ENCODE measurements around the gene KLHDC4. TPM values are rescaled to one million over a fixed set of nuclear protein-coding genes. Genes with fewer than 3 reads are reported as not detected.

Gene KLHDC4
- total RNA-seq, 1 donor from 2014 or later: 20.4 TPM

GRCh38 chr16:87766485-87766797 is 655 bp upstream of the KLHDC4 start:
- H3K4me3 ChIP-seq (ENCODE audit: low read length in 3 of 3): peak overlapping the region; percentile 82 to 92 (median 89)
- H3K9me3 ChIP-seq (ENCODE audit: control insufficient read depth in 3 of 3, low read length in 3 of 3): no peaks in the 10 kb centered on the region
- H3K27me3 ChIP-seq (ENCODE audit: control insufficient read depth in 3 of 3, insufficient read depth in 3 of 3, low read length in 3 of 3): no peaks in the 10 kb centered on the region
- peaks cover 11 to 27% (median 20%) of the 10 kb centered on the region in 3 donors for H3K36me3 ChIP-seq (ENCODE audit: control insufficient read depth in 3 of 3, insufficient read depth in 3 of 3, low read length in 3 of 3)
- H3K27ac ChIP-seq (ENCODE audit: low read depth, low read length): peak overlapping the region; percentile 88
- peaks cover 14 to 25% (median 14%) of the 10 kb centered on the region in 3 donors for H3K4me1 ChIP-seq (ENCODE audit: control insufficient read depth in 3 of 3, insufficient read depth in 3 of 3, low read length in 3 of 3)
- H3K9ac ChIP-seq (ENCODE audit: low read depth in 1 of 3, low read length in 3 of 3): peak overlapping the region; percentile 89 to 92 (median 90)

DNA sequence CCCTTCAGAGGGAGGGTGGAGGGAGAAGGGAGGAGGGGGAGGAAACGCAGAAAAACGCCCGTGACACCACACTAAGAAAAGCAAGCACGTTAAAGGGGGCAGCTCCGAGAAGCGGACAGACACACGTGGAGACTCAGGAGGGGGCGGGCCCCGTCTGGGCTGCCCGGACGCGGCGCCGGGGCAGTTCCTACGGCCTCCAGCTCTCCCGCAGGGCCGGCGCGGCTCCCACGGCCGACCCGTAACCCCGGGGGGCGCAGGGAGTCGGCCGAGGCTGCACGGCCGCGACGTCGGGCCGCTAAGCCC is 362 bp downstream of the KLHDC4 start:
- H3K27ac ChIP-seq (ENCODE audit: low read depth, low read length): peak overlapping the region; percentile 88

GRCh38 chr16:87764600-87765472 is 950 bp downstream of the KLHDC4 start:
- Histone ChIP-seq H3K9ac (ENCODE audit: low read depth in 1 of 3, low read length in 3 of 3) (peak overlapping the region; percentile 89 to 92 (median 90)), H3K9me3 (ENCODE audit: control insufficient read depth in 3 of 3, low read length in 3 of 3) (no peaks in the 10 kb centered on the region), H3K36me3 (ENCODE audit: control insufficient read depth in 3 of 3, insufficient read depth in 3 of 3, low read length in 3 of 3) (peaks cover 14 to 32% (median 24%) of the 10 kb centered on the region in 3 donors), H3K4me1 (ENCODE audit: control insufficient read depth in 3 of 3, insufficient read depth in 3 of 3, low read length in 3 of 3) (peaks cover 14 to 25% (median 14%) of the 10 kb centered on the region in 3 donors), H3K27me3 (ENCODE audit: control insufficient read depth in 3 of 3, insufficient read depth in 3 of 3, low read length in 3 of 3) (no peaks in the 10 kb centered on the region), H3K4me3 (ENCODE audit: low read length in 3 of 3) (peak overlapping the region; percentile 82 to 92 (median 89)), H3K27ac (ENCODE audit: low read depth, low read length) (peak overlapping the region; percentile 88)

More for the DNA sequence above, 362 bp downstream of the KLHDC4 start:
- Histone ChIP-seq H3K36me3 (ENCODE audit: control insufficient read depth in 3 of 3, insufficient read depth in 3 of 3, low read length in 3 of 3) (peaks cover 14 to 32% (median 24%) of the 10 kb centered on the region in 3 donors), H3K9ac (ENCODE audit: low read depth in 1 of 3, low read length in 3 of 3) (peak overlapping the region; percentile 89 to 92 (median 90)), H3K4me3 (ENCODE audit: low read length in 3 of 3) (peak overlapping the region; percentile 82 to 92 (median 89)), H3K9me3 (ENCODE audit: control insufficient read depth in 3 of 3, low read length in 3 of 3) (no peaks in the 10 kb centered on the region), H3K27me3 (ENCODE audit: control insufficient read depth in 3 of 3, insufficient read depth in 3 of 3, low read length in 3 of 3) (no peaks in the 10 kb centered on the region), H3K4me1 (ENCODE audit: control insufficient read depth in 3 of 3, insufficient read depth in 3 of 3, low read length in 3 of 3) (peaks cover 14 to 25% (median 14%) of the 10 kb centered on the region in 3 donors)

DNA sequence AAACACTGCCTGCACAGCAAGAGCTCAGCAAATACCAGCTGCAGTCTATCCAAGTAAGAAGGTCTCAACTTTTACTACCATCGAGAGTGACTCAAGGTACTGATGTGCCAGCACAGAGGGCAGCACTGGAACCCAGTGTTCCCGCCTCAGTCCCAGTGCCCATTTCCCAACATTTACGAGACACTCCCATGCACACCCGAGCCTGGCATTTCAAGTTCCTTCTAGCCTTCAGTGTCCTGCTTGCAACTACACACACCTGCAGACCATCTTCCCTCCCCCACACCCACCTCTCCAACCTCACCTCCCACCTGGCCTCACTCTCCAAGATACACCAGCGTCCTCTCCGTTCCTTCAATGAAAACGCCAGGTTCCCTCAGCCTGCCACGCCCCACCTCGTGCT is 3.2 kb downstream of the KLHDC4 start:
- no peak overlapping the region for H3K27ac ChIP-seq (ENCODE audit: low read depth, low read length)
- H3K27me3 ChIP-seq (ENCODE audit: control insufficient read depth in 3 of 3, insufficient read depth in 3 of 3, low read length in 3 of 3): no peaks in the 10 kb centered on the region
- H3K9ac ChIP-seq (ENCODE audit: low read depth in 1 of 3, low read length in 3 of 3): no peak overlapping the region
- no peak overlapping the region for H3K4me3 ChIP-seq (ENCODE audit: low read length in 3 of 3)
- peaks cover 14 to 25% (median 14%) of the 10 kb centered on the region in 3 donors for H3K4me1 ChIP-seq (ENCODE audit: control insufficient read depth in 3 of 3, insufficient read depth in 3 of 3, low read length in 3 of 3)
- H3K9me3 ChIP-seq (ENCODE audit: control insufficient read depth in 3 of 3, low read length in 3 of 3): no peaks in the 10 kb centered on the region
- H3K36me3 ChIP-seq (ENCODE audit: control insufficient read depth in 3 of 3, insufficient read depth in 3 of 3, low read length in 3 of 3): peaks cover 17 to 39% (median 24%) of the 10 kb centered on the region in 3 donors

GRCh38 chr16:87762071-87762571 is 3.7 kb downstream of the KLHDC4 start:
- H3K9ac ChIP-seq (ENCODE audit: low read depth in 1 of 3, low read length in 3 of 3): no peak overlapping the region
- H3K4me1 ChIP-seq (ENCODE audit: control insufficient read depth in 3 of 3, insufficient read depth in 3 of 3, low read length in 3 of 3): peaks cover 14 to 25% (median 14%) of the 10 kb centered on the region in 3 donors
- H3K36me3 ChIP-seq (ENCODE audit: control insufficient read depth in 3 of 3, insufficient read depth in 3 of 3, low read length in 3 of 3): peaks cover 17 to 44% (median 26%) of the 10 kb centered on the region in 3 donors
- no peaks in the 10 kb centered on the region for H3K9me3 ChIP-seq (ENCODE audit: control insufficient read depth in 3 of 3, low read length in 3 of 3)
- no peaks in the 10 kb centered on the region for H3K27me3 ChIP-seq (ENCODE audit: control insufficient read depth in 3 of 3, insufficient read depth in 3 of 3, low read length in 3 of 3)
- no peak overlapping the region for H3K4me3 ChIP-seq (ENCODE audit: low read length in 3 of 3)
- no peak overlapping the region for H3K27ac ChIP-seq (ENCODE audit: low read depth, low read length)

DNA sequence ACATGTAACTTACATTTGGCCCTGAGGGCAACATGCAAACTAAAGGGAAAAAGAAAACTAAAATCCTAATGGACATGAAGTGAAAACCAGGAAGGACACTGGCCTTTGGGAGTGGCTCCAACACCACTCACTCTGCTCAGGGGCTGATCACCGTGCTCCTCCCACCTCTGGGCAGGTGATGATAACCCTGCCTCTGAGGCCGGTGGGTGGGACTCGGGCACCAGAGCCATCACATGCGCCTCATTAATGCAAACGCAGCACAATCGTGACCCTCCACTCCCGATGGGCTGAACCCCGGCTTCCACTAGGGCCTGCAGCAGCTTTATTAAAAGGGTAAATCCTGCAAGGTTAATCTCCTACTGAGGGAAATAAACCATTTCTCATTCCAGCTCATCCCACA is 4.7 kb downstream of the KLHDC4 start:
- Histone ChIP-seq H3K9ac (ENCODE audit: low read depth in 1 of 3, low read length in 3 of 3) (no peak overlapping the region), H3K27me3 (ENCODE audit: control insufficient read depth in 3 of 3, insufficient read depth in 3 of 3, low read length in 3 of 3) (no peaks in the 10 kb centered on the region), H3K36me3 (ENCODE audit: control insufficient read depth in 3 of 3, insufficient read depth in 3 of 3, low read length in 3 of 3) (peaks cover 25 to 54% (median 33%) of the 10 kb centered on the region in 3 donors), H3K4me3 (ENCODE audit: low read length in 3 of 3) (no peak overlapping the region), H3K4me1 (ENCODE audit: control insufficient read depth in 3 of 3, insufficient read depth in 3 of 3, low read length in 3 of 3) (peaks cover 9 to 19% (median 9%) of the 10 kb centered on the region in 3 donors), H3K27ac (ENCODE audit: low read depth, low read length) (no peak overlapping the region), H3K9me3 (ENCODE audit: control insufficient read depth in 3 of 3, low read length in 3 of 3) (no peaks in the 10 kb centered on the region)

GRCh38 chr16:87757841-87758426 is 7.9 kb downstream of the KLHDC4 start:
- H3K9ac ChIP-seq (ENCODE audit: low read depth in 1 of 3, low read length in 3 of 3): no peak overlapping the region
- H3K4me1 ChIP-seq (ENCODE audit: control insufficient read depth in 3 of 3, insufficient read depth in 3 of 3, low read length in 3 of 3): peaks cover 0 to 10% (median 0%) of the 10 kb centered on the region in 3 donors
- H3K9me3 ChIP-seq (ENCODE audit: control insufficient read depth in 3 of 3, low read length in 3 of 3): no peaks in the 10 kb centered on the region
- H3K36me3 ChIP-seq (ENCODE audit: control insufficient read depth in 3 of 3, insufficient read depth in 3 of 3, low read length in 3 of 3): peaks cover 42 to 66% (median 51%) of the 10 kb centered on the region in 3 donors
- no peak overlapping the region for H3K27ac ChIP-seq (ENCODE audit: low read depth, low read length)
- no peak overlapping the region for H3K4me3 ChIP-seq (ENCODE audit: low read length in 3 of 3)
- no peaks in the 10 kb centered on the region for H3K27me3 ChIP-seq (ENCODE audit: control insufficient read depth in 3 of 3, insufficient read depth in 3 of 3, low read length in 3 of 3)

- no peaks in the 10 kb centered on the region for H3K27me3 ChIP-seq (ENCODE audit: control insufficient read depth in 3 of 3, insufficient read depth in 3 of 3, low read length in 3 of 3)
- peaks cover 50 to 66% (median 53%) of the 10 kb centered on the region in 3 donors for H3K36me3 ChIP-seq (ENCODE audit: control insufficient read depth in 3 of 3, insufficient read depth in 3 of 3, low read length in 3 of 3)
- no peaks in the 10 kb centered on the region for H3K9me3 ChIP-seq (ENCODE audit: control insufficient read depth in 3 of 3, low read length in 3 of 3)
- H3K4me1 ChIP-seq (ENCODE audit: control insufficient read depth in 3 of 3, insufficient read depth in 3 of 3, low read length in 3 of 3): no peaks in the 10 kb centered on the region
- H3K4me3 ChIP-seq (ENCODE audit: low read length in 3 of 3): no peak overlapping the region
- no peak overlapping the region for H3K27ac ChIP-seq (ENCODE audit: low read depth, low read length)
- H3K9ac ChIP-seq (ENCODE audit: low read depth in 1 of 3, low read length in 3 of 3): no peak overlapping the region
These were observed 11.3 kb downstream of the KLHDC4 start for GRCh38 chr16:87754535-87754934.

GRCh38 chr16:87747626-87748414 is 18.0 kb downstream of the KLHDC4 start:
- Histone ChIP-seq H3K36me3 (ENCODE audit: control insufficient read depth in 3 of 3, insufficient read depth in 3 of 3, low read length in 3 of 3) (peaks cover 57 to 61% (median 59%) of the 10 kb centered on the region in 3 donors), H3K27ac (ENCODE audit: low read depth, low read length) (no peak overlapping the region), H3K4me3 (ENCODE audit: low read length in 3 of 3) (no peak overlapping the region), H3K9me3 (ENCODE audit: control insufficient read depth in 3 of 3, low read length in 3 of 3) (no peaks in the 10 kb centered on the region), H3K27me3 (ENCODE audit: control insufficient read depth in 3 of 3, insufficient read depth in 3 of 3, low read length in 3 of 3) (no peaks in the 10 kb centered on the region), H3K9ac (ENCODE audit: low read depth in 1 of 3, low read length in 3 of 3) (no peak overlapping the region), H3K4me1 (ENCODE audit: control insufficient read depth in 3 of 3, insufficient read depth in 3 of 3, low read length in 3 of 3) (no peaks in the 10 kb centered on the region)

Data from skeletal muscle tissue (tissue), 4 donors.